OCI-M2 (cell line): ENCODE measurements around the gene ZNF534.
"Not testable (repeated sequence)": the region's sequence is repeated elsewhere in the genome, so short reads cannot be mapped to it uniquely, and the experiment has no call there.

Experiments
- DNase-seq: peaks from one replicate; lab custom pipeline; 2025; ENCODE audit not compliant: unreplicated experiment; lab: John Stamatoyannopoulos, UW

Gene ZNF534

DNA sequence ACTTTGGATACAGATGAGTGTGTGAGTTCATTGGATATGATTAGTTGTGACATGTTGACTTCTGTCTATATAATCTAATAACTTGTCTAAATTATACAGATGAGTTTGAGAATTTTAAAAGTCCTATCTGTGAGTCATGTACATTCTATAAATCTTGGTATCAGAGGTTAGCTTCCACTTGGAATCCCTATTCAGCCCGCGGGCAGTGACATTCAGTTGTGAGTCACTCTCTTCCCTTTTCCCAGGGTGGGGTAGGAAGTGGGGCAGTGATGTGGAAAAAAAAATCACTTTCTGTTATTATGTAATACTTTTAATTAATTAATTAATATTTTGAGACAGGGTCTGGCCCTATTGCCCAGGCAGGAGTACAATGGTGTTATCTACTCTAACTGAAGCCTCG is 65.6 kb downstream of the ZNF534 start:
- DNase-seq = no peak

DNA sequence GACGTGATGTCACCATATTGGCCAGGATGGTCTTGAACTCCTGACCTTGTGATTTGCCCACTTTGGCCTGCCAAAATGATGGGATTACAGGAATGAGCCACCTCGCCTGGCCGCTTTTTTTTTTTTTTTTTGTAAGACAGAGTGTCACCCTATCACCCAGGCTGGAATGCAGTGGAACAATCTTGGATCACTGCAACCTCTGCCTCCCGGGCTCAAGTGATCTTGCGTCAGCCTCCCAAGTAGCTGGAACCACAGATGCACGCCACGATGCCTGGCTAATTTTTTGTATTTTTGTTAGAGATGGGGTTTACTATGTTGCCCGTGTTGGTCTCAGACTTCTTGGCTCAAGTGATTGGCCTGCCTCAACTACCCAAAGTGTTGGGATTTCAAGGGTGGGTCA is 69.6 kb downstream of the ZNF534 start:
- DNase-seq = no peak

DNA sequence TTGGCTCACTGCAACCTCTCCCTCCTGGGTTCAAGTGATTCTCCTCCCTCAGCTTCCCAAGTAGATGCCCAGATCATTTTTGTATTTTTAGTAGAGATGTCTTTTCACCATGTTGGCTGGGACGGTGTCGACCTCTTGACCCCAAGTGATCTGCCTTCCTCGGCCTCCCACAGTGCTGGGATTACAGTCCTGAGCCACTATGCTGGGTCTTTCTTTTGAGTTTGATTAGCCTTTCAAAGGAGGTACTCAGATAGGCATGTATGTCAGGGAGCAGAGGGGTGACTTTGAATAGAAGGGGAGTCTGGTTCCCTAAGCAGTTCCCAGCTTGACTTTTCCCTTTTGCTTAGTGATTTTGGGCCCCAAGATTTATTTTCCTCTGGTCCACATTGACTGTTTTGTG is 71.5 kb downstream of the ZNF534 start:
- DNase-seq = not testable (repeated sequence)

DNA sequence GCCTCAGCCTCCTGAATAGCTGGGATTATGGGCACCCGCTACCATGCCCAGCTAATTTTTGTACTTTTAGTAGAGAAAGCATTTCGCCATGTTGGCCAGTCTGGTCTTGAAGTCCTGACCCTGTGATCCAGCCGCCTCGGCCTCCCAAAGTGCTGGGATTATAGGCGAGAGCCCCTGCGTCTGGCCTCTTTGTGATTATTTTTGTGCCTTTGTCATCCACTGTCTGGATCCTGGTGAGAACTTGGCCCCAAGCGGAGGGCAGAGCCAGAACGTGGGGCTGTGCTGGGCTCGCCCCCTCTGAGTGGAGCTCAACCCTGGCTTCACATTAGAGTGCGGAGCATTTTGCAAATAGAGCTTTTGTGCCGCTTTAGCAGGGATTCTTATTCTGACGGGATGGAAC is 72.0 kb downstream of the ZNF534 start:
- not testable (repeated sequence) for DNase-seq
